CD14-positive monocyte (primary cell): ENCODE results near the gene ACACB. TPM values are rescaled to one million over a fixed set of nuclear protein-coding genes. Genes with fewer than 3 reads are reported as not detected.

Source experiments
- DNase-seq, 3 donors: peaks; one replicate each; pipeline ENCODE4 v3.0.0-alpha.2; 2011 to 2022
- H2AFZ ChIP-seq: 2 replicates; pipeline ENCODE4 v1.6.0; 2012; ENCODE audit warnings: mild to moderate bottlenecking, low read depth, low read length, inconsistent platforms; ENCODE audit not compliant: insufficient read depth, poor library complexity, severe bottlenecking
- H3K27ac ChIP-seq, 2 donors: 1 replicate in 1 of 2; 2 replicates in 1 of 2; pipeline ENCODE4 v1.5.1; 2012 to 2013; ENCODE audit warnings: low read length in 2 of 2, control low read depth in 1 of 2, inconsistent platforms in 1 of 2, low read depth in 1 of 2, mild to moderate bottlenecking in 1 of 2
- H3K27me3 ChIP-seq, 2 donors: one replicate each; pipeline versions ENCODE4 v1.6.0 to v1.6.1; 2011 to 2013; ENCODE audit warnings: low read length in 2 of 2; ENCODE audit not compliant: control insufficient read depth in 2 of 2, insufficient read depth in 2 of 2
- H3K36me3 ChIP-seq, 2 donors: replicated peaks in 1 of 2; 1 replicate in 1 of 2; 2 replicates in 1 of 2; pipeline versions ENCODE4 v1.5.1 to v1.6.1; 2012 to 2013; ENCODE audit warnings: low read length in 2 of 2, control low read depth in 1 of 2, inconsistent platforms in 1 of 2, mild to moderate bottlenecking in 1 of 2; ENCODE audit not compliant: insufficient read depth in 2 of 2, control insufficient read depth in 1 of 2
- H3K4me1 ChIP-seq, 2 donors: 1 replicate in 1 of 2; 2 replicates in 1 of 2; pipeline versions ENCODE4 v1.5.1 to v1.6.1; 2012 to 2013; ENCODE audit warnings: low read length in 2 of 2, control low read depth in 1 of 2, inconsistent platforms in 1 of 2, mild to moderate bottlenecking in 1 of 2, moderate library complexity in 1 of 2; ENCODE audit not compliant: insufficient read depth in 2 of 2, control insufficient read depth in 1 of 2
- H3K4me2 ChIP-seq: replicated peaks from 2 replicates; pipeline ENCODE3; 2012; ENCODE audit warnings: low read length, moderate library complexity, mild to moderate bottlenecking; ENCODE audit not compliant: poor library complexity, severe bottlenecking; ENCODE audit errors: extremely low read depth
- H3K4me3 ChIP-seq, 3 experiments: fragments of 200-600 bp in 1 of 3; sonication (generic) in 1 of 3; replicated peaks in 1 of 3; 1 replicate in 2 of 3; 2 replicates in 1 of 3; pipeline ENCODE4 v1.5.1; 2011 to 2013; ENCODE audit warnings: low read length in 3 of 3, mild to moderate bottlenecking in 3 of 3, control low read depth in 2 of 3, low read depth in 2 of 3, inconsistent platforms in 1 of 3, moderate library complexity in 1 of 3
- H3K79me2 ChIP-seq: 2 replicates; pipeline ENCODE4 v1.6.0; 2012; ENCODE audit warnings: mild to moderate bottlenecking, control low read depth, inconsistent platforms, low read length, moderate library complexity; ENCODE audit not compliant: insufficient read depth
- H3K9ac ChIP-seq: 2 replicates; pipeline ENCODE4 v1.6.0; 2017; ENCODE audit warnings: low read length, mild to moderate bottlenecking; ENCODE audit not compliant: insufficient read depth, poor library complexity, severe bottlenecking
- H3K9me3 ChIP-seq, 2 donors: replicated peaks in 1 of 2; 1 replicate in 1 of 2; 2 replicates in 1 of 2; pipeline versions ENCODE4 v1.5.1 to v1.6.1; 2012 to 2013; ENCODE audit warnings: low read length in 2 of 2, control low read depth in 1 of 2; ENCODE audit not compliant: control insufficient read depth in 1 of 2, insufficient read depth in 1 of 2
- H4K20me1 ChIP-seq: 2 replicates; pipeline ENCODE4 v1.6.0; 2012; ENCODE audit warnings: mild to moderate bottlenecking, low read length, control low read depth, moderate library complexity; ENCODE audit not compliant: insufficient read depth
- H3K27ac Mint-ChIP-seq, 7 donors: one replicate each; pipeline ENCODE4 v1.8.0; 2020; ENCODE audit warnings: mild to moderate bottlenecking in 7 of 7, mixed read lengths in 7 of 7, moderate library complexity in 6 of 7, inconsistent platforms in 2 of 7
- H3K27me3 Mint-ChIP-seq, 3 donors: one replicate each; pipeline ENCODE4 v1.8.0; 2021 to 2022; ENCODE audit warnings: low read depth in 3 of 3, mild to moderate bottlenecking in 3 of 3, mixed read lengths in 3 of 3, moderate library complexity in 3 of 3, inconsistent platforms in 1 of 3
- H3K36me3 Mint-ChIP-seq, 2 donors: one replicate each; pipeline ENCODE4 v1.8.0; 2020; ENCODE audit warnings: mixed read lengths in 2 of 2, inconsistent platforms in 1 of 2, mild to moderate bottlenecking in 1 of 2
- H3K4me1 Mint-ChIP-seq: one replicate; pipeline ENCODE4 v1.8.0; 2020; ENCODE audit warnings: mild to moderate bottlenecking, mixed read lengths
- H3K4me3 Mint-ChIP-seq, 2 donors: one replicate each; pipeline ENCODE4 v1.8.0; 2020; ENCODE audit warnings: mild to moderate bottlenecking in 2 of 2, mixed read lengths in 2 of 2, moderate library complexity in 1 of 2
- H3K9me3 Mint-ChIP-seq, 7 donors: one replicate each; pipeline ENCODE4 v1.8.0; 2020 to 2022; ENCODE audit warnings: mixed read lengths in 7 of 7, mild to moderate bottlenecking in 6 of 7, moderate library complexity in 6 of 7, inconsistent platforms in 2 of 7
- CTCF ChIP-seq: fragments of 200-600 bp; IDR thresholded peaks from one replicate; pipeline ENCODE4 v1.8.0; 2022; ENCODE audit warnings: antibody characterized with exemption, mild to moderate bottlenecking
- WGBS: methylation state at CpG from one replicate; pipeline ENCODE4 v1.1.5; 2013; ENCODE audit warnings: missing lambda C conversion rate; ENCODE audit not compliant: insufficient coverage; 5-methylcytosine and 5-hydroxymethylcytosine counted together
- intact Hi-C, 2 donors: fragments of 100-400 bp; cut with micrococcal nuclease; formaldehyde crosslinking; loops; one replicate each; pipeline versions ENCODE4 v1.15.0 to v1.15.1; 2023
- polyA plus RNA-seq, 3 donors: library from polyadenylated mRNA; depleted of rRNA in 1 of 3; unstranded in 2 of 3; stranded (reverse) in 1 of 3; fragments of 300-500 nt in 2 of 3; fragments of >200 nt in 1 of 3; fragmentation: Illumina TruSeq in 2 of 3; gene quantifications; 1 replicate in 2 of 3; 2 replicates in 1 of 3; pipeline ENCODE4 v1.2.3, GENCODE V29; 2012 to 2021

ACACB gene
- polyA plus RNA-seq, 3 donors: 0.14 to 5.0 (median 1.9) TPM

- WGBS: no CpG with 5 or more reads among the region's 4 CpGs
Measured at GRCh38 chr12:109196332-109196731, 79.9 kb downstream of the ACACB start.

GRCh38 chr12:109197327-109197726, 80.9 kb downstream of the ACACB start:
- Histone ChIP-seq H3K9me3 (no peaks in the 10 kb centered on the region), H3K9ac (no peak overlapping the region), H3K4me3 (no peak overlapping the region), H3K4me2 (no peak overlapping the region), H3K36me3 (peaks cover 3 to 22% of the 10 kb centered on the region in 2 donors), H3K79me2 (no peaks in the 10 kb centered on the region), H2AFZ (no peak overlapping the region), H3K27me3 (no peaks in the 10 kb centered on the region), H4K20me1 (no peaks in the 10 kb centered on the region), H3K27ac (no peak overlapping the region), H3K4me1 (no peaks in the 10 kb centered on the region)
- intact Hi-C loops: no loop called here
- DNase-seq: no peak
- Mint-ChIP-seq H3K4me3 (no peak overlapping the region), H3K27ac (no peak overlapping the region), H3K9me3 (peaks cover 0 to 7% (median 4%) of the 10 kb centered on the region in 7 donors), H3K27me3 (peaks cover 0 to 2% (median 0%) of the 10 kb centered on the region in 3 donors), H3K4me1 (no peaks in the 10 kb centered on the region), H3K36me3 (peaks cover 24 to 59% of the 10 kb centered on the region in 2 donors)
- TF ChIP-seq CTCF: no peak
- WGBS: 100% methylated on average over 6 of the region's 10 CpGs

More at GRCh38 chr12:109196332-109196731, 79.9 kb downstream of the ACACB start:
- Histone ChIP-seq H3K79me2 (no peaks in the 10 kb centered on the region), H3K4me1 (no peaks in the 10 kb centered on the region), H4K20me1 (no peaks in the 10 kb centered on the region), H3K4me3 (no peak overlapping the region), H3K36me3 (peaks cover 3 to 22% of the 10 kb centered on the region in 2 donors), H3K27ac (no peak overlapping the region), H3K4me2 (no peak overlapping the region), H2AFZ (no peak overlapping the region), H3K27me3 (no peaks in the 10 kb centered on the region), H3K9me3 (no peaks in the 10 kb centered on the region), H3K9ac (no peak overlapping the region)
- intact Hi-C loops: no loop called here
- peaks cover 0 to 7% (median 4%) of the 10 kb centered on the region in 7 donors for H3K9me3 Mint-ChIP-seq
- H3K27me3 Mint-ChIP-seq: peaks cover 0 to 2% (median 0%) of the 10 kb centered on the region in 3 donors
- DNase-seq: no peak
- TF ChIP-seq CTCF: no peak
- no peaks in the 10 kb centered on the region for H3K4me1 Mint-ChIP-seq
- H3K27ac Mint-ChIP-seq: no peak overlapping the region
- H3K36me3 Mint-ChIP-seq: peaks cover 28 to 60% of the 10 kb centered on the region in 2 donors
- H3K4me3 Mint-ChIP-seq: no peak overlapping the region
